HG02798 (cell line): ENCODE measurements around the gene RETSAT.
A peak's percentile ranks its signal among the peaks of the same experiment; 100 is the strongest.
"Not testable (repeated sequence)": the region's sequence is repeated elsewhere in the genome, so short reads cannot be mapped to it uniquely, and the experiment has no call there.

Source experiments
- ATAC-seq: cut with Tn5 transposase; IDR thresholded peaks from one replicate; pipeline ENCODE4 v1.9.1; 2021; ENCODE audit warnings: mild to moderate bottlenecking; ENCODE audit not compliant: unreplicated experiment, poor library complexity

RETSAT gene

DNA sequence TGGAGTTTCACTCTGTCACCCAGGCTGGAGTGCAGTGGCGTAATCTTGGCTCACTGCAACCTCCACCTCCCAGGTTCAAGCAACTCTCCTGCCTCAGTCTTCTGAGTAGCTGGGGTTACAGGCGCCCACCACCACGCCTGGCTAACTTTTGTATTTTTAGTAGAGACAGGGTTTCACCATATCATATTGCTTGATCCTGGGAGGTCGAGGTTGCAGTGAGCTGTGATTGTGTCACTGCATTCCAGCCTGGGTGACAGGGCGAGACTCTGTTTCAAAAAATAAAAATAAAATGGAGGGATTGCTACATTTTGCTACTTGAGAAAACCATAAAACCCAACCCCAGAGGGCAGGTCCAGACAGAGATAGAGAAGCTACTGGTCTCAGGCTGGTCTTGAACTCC lies 28.8 kb upstream of the RETSAT start:
- ATAC-seq, result not testable (repeated sequence)

DNA sequence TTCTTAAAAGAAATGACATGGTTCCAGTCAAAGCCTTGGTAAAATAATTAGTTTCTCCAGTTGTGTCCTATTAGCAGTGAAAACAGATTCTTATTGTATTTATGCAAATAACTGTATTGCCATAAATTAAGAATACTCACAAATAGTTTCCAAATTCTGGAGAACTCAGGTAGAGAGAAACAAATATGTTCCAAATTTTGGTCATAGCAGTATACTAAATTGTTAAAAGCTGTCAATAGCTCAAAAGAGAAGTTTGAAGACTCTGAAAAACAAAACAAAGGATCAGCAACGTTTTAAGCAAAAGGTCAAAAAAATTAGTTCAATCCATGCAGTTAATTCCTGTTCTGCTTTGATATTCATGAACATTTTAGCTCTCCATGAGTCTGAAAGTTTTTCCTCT lies 25.7 kb upstream of the RETSAT start:
- no peak for ATAC-seq

DNA sequence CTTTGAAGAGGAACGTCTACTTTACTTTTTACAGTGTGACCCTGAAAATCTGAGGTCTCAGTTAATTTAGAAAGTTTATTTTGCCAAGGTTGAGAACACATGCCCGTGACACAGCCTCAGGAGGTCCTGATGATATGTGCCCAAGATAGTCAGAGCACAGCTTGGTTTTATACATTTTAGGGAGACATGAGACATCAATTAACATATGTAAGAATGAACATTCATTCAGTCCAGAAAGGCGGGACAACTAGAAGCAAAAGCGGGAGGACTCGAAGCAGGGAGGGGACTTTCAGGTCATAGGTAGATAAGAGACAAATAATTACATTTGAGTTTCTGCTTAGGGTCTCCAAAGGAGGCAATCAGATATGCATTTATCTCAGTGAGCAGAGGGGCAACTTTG lies 23.9 kb upstream of the RETSAT start:
- no peak for ATAC-seq

DNA sequence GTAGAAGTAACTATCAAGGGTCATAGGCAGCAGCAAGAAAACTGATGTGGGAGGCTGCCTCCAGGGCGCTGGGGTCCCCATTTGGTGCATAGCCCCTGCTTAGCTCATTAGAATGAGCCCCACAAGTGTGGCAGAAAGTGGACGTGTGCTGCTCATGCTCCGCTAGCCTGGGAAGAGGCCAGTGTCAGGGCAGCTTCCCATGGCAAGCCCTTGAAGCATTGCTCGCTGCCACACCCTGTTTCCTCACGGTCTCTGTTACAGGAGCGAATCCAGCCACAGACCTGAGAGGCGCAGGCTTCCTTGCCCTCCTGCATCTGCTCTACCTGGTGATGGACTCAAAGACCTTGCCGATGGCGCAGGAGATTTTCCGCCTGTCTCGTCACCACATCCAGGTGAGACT lies 22.8 kb upstream of the RETSAT start:
- no peak for ATAC-seq

DNA sequence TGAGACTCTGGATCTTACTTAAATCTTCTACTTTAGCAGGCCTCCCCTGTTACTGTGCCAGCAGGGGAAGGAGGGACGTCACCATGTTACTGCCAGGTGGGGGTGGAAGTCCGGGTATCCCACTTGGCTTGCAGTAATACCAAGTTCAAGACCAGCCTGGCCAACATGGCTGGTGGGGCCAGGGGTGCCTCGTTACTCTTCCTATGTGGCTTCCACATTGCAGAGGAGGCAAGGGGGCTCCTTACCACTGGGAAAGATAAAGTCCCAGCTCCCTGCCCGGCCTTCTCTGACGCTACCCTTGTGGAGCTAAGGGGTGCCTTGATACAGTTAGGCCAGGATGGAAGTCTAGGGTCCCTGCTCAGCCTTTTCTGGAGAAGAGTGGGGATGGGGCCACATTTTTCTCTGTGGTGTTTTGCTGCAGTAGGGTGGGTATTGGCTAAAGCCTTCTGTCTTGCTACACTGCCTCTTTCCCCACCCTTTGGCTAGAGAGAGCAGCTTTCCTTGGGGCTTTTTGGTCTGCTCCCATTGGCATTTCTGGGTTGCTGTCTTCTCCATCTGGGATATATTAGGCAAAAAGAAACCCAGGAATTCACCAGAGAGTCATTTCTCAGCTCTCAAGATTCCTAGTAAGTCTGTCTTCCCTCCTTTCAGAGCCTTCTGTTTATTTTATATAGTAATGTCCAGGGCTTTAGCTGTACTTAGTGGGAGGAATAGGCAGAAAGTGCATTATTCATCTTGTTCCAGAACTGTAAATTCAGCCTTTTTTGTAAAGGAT lies 22.1 kb upstream of the RETSAT start:
- no peak for ATAC-seq

DNA sequence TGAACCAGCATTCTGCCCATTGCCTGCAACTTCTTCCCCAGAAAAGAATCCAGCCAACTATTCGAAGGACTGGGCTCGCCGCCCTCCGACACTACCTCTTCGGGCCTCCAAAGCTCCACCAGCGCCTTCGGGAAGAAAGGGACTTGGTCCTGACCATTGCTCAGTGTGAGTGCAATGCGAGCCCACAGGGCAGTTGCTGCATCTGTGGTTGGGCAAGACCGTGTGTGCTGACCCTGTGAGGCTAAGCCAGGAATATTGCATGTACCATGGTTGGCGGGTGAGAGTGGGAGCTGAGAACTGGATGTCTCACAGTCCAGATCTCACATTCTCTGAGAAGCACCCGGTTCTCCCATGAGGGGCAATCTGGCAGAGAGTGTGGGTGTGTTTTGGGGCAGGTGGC lies 16.7 kb upstream of the RETSAT start:
- no peak for ATAC-seq

DNA sequence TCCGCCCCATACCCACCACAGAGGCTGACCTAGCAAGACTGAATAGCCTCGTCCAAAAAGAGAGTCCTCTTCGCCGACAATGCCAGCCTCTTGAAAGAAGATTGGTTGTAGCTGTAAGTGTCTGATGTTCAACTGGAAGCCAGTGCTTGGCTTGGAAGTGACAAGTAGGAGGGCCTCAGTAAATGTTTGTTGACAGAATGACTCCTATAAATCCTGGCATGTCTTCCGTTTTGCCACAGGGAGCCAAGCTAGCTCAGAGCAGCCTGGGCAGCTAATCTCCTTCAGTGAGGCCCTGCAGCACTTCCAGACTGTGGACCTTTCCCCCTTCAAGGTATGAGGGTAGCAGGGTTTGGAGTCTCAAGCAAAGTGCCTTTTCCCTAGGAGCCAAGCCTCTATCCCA lies 15.2 kb upstream of the RETSAT start:
- no peak for ATAC-seq

DNA sequence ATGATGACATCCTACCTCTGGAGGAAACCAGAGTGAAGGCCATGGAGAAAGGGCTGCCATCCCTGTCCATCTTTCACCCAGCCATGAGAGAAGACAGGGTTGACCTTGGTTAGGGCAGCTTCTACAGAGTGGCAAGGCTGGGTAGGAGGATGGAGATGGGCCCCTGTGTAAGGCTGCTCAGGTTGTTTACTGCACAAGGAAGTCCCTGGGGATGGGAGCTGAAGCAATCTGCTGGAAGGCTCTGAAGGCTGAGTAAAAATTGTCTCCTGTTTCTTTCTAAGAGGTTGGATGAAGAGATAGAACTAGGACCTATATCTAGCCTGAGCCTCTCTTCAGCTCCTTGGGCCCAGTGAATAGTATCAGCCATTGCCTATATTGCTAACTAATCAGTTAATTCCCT lies 14.6 kb upstream of the RETSAT start:
- no peak for ATAC-seq

DNA sequence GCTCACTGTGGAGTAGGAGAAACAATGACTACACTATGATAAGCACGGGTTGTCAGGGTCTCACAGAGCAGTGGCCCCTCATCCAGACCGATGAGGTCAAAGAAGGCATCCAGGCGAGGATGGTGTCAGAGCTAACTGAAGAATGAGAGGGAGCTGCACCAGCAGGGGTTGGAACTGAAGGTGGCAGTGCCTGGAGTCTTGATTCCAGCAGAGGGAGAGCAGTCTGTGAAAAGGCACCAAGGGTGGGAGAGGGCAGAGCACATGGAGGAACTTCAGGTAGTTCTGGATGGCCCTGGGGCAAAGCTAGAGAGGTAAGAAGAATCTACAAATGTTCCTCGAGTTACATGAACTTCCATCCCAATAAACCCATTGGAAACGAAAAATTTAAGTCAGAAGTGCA lies 12.9 kb upstream of the RETSAT start:
- no peak for ATAC-seq

DNA sequence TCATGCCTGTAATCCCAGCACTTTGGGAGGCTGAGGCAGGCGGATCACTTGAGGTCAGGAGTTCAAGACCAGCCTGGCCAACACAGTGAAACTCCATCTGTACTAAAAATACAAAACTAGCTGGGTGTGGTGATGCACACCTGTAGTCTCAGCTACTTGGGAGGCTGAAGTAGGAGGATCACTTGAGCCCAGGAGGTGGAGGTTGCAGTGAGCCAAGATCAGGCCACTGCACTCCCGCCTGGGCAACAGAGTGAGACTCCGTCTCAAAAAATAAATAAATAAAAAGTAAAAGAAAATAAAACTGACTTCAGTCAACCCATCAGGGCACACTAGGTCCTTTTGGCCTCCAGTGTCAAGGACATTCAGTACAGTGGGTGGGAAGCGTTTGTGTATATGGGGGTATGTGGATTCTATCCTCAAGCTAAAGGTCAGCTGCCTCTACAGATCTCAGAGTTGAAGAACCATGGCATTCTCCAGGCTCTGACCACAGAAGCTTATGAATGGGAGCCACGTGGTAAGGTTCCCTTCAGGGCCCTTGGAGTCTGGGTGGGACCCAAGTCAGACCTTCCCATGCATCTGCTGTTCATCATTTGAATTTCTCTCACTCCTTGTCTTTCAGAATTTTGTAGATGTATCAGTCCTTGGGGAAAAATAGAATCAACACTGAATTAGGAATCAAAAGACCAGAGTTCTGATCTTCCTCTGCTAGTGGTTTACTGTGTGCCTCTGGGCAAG lies 8.5 kb upstream of the RETSAT start:
- ATAC-seq, result not testable (repeated sequence)

DNA sequence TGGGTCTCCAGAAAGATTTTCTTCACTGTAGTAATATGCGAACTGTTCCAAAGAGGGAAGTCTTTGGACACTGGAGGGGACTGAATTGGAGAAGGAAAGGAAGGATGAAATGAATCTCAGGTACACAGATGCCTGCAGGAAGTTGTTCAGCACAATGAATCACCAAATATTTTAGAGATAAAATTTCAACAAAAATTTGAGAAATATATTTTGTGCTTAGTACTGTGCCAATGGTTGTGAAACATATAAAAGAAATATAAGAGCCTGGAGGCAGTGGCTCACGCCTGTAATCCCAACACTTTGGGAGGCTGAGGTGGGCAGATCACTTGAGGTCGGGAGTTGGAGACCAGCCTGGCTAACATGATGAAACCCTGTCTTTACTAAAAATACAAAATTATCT lies 3.4 kb upstream of the RETSAT start:
- ATAC-seq, result no peak

DNA sequence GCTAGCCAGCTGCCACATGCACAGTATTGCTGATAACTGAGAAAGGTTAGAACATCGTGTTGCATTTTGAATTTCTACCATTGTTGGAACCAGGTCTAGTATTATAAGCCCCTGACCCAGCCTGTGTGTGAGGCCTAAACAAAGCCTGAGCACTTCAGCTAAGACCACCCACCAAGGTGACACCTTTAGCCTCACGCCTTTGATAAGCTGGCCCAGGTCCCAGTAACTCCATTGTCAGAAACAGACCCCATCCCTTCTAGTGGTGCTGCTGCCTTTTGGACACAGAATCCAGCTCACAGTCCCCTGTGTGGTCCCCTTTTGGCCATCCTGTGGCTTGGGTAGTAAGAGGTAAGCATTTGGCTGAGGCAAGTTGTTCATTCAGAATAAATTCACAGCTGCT lies 1.9 kb upstream of the RETSAT start:
- no peak for ATAC-seq

DNA sequence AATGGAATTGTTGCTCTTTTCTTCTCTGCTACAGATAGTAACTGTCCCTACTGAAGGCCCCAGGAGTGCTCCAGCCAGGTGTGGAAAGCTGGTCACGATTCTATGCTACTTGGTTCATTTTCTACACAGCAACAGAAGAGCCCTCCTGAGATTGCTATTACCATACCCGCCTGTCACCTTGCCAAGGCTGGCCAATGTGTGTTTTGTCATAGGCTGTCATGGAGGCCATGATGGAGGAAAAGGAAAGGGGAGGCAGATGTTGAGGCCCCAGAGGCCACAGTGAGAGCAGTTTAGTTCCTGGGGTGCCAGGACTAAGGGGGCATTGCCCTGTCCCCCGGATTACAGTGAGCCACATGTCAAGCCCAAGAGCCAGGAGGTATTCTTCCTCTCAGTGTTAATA lies 1.2 kb upstream of the RETSAT start:
- no peak for ATAC-seq

DNA sequence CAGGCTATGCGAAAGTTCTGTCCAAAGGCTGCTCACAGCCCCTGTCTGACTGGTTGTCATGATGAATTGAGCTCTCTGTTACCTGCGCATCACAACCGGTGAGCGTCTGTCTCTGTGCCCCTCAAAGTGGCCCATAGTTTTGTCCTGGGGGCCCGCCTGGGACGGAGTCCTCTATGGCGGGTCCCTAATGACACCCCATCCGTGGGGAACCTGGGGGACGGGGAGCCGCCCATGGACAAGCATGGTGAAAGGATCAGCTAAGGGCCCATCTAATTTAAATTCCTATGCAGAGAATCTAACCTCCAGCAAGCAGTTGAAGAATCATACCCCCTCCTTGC lies 714 bp upstream of the RETSAT start:
- ATAC-seq, result no peak

DNA sequence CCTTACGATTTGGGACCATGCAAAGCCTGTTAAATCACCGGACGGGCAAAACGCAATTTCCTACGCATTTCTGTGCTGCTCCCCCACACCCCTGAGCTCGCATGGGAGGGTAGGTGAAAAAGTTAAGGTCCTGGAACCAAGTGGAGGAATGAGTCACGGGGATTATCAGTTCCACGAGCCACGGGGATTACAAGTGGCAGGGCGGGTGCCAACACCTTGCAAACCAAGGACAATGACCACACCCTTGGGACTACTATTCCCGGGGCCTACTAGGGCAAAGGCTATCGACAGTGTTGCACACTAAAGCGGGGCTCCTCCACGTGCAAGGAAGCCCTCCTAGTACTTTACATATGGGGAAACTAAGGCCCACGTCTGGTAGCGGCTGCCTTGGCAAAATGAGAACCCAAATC lies 447 bp downstream of the RETSAT start:
- ATAC-seq, result peak; percentile 6

DNA sequence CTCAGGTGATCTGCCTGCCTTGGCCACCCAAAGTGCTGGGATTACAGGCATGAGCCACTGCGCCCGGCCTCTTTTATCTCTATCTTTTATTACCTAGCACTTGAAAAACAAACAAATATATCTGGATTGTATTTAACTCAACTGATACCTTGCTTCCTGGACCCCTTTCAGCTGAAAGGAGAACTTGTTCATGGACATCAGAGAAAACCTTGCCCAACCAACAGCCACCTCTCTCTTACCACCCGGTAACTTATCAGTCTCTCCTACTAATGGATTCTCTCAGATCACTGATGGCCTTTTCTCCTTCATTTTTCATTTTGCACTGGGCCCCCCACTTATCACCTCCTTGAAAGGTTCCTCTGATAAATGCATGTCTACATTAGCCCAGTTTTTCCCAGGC lies 6.7 kb downstream of the RETSAT start:
- no peak for ATAC-seq

DNA sequence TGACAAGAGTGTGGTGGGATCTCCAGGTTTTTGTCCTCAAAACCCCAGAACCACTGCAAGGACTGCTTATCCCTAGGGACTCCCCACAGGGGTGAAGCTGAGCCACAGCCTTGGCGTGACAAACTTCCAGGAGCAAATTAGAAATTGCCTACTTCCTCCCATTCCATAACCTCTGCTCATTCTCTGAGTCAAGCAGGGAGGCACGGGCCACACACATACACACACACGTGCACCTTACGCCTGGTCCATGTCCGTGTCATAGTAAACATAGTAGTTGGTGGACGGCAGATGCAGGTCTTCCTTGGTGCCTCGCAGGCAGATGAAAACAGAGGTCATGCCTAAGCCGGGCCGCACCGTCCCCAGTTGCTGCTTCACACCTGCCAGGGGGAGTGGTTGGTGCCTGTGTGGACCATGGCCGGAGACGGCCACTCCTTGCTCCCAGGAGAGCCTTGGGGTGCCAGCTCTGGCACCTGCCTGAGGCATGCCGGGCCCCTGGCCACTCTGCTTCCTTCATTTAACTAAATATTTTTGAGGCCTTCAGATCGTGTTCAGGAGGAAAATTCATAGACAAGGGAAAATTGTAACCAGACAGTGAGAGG lies 9.9 kb downstream of the RETSAT start:
- no peak for ATAC-seq

DNA sequence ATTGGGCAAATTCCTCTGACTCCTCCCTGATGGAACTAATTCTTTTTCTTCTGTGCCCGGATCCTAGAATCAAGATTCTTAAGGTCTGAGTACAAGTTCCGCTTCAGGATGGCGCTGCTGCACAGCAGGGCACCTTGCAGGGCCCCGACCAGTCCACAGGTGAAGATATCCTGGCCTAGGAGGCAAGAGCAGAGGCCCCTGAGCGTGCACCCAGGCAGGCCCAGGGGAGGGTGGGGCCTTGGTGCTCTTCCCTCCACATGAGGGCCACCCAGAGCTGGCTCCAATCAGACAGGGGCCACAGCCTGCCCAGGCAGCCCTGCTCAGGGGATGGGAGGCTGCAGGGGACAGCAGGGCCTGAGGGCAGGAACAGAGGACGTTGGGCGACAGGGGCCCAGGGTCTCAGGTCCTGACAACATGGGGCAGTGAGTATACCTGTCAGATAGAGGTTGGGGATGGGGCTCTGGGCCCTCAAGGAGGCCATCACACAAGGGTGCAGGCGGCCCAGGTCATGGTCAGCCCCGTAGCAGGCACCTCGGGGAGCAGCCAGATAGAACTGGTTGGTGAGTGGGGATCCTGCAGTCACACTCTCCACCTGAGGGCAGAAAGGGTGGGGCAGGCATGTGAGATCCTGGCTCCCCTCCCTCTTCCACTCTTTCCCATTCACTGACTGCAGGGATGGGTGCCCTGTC lies 11.0 kb downstream of the RETSAT start:
- ATAC-seq, result not testable (repeated sequence)

DNA sequence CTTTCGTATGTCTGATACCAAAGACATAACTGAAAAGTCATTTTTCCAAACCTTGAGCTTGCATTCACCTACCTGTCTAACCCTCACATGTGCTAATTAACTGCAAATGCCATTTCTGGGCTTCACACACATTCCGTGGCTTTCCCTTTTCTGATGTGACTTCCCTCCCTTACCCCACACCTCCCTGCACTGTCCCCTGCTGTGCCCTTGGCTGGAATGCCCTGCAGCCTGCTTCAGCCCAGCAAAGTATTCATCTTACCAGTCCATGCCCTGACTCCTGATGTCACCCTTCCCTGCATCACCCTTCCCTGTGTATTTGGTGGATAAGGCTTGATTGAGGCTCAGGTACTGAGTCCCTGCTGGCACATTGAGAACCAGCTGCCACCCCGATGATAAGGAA lies 12.2 kb downstream of the RETSAT start:
- ATAC-seq, result no peak

DNA sequence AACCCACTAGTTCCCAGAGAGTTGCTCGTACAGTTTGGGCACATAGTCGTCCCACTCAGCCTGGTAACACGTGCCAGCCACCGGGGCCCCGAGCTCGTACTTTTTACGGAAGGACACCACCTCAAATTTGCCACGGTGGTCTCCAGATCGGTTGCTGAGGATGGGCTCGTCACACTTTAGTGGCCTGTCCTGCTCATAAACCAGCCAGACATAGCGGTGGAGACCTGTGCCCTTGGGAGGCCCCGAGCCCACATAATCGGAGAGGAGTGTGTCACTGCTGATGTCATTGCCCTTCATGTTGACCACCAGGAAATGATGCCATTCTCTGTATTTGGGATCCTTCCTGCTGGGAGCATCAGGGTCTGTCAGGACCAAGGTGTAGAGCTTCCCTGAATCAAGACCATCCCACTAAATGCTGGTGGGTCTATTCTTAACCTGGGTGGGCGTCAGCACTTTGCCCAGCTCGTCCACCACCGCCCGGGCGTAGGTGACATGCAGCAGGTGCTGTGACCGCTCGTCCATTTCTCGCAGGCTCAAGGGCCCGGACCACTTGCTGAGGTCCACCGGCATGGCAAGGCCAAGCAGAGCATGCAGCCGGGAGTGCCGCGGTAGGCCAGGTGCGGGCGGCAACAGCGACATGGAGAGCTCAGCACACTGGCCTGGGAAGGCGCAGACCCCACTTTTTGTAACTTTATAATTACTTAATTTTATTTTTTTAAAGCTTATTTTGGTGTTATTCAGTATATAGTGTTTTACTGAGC lies 12.9 kb downstream of the RETSAT start:
- ATAC-seq, result no peak
